Measurements from ENCODE around the gene TBC1D2. TPM values are rescaled to one million over a fixed set of nuclear protein-coding genes. Genes with fewer than 3 reads are reported as not detected.

The TBC1D2 gene
- total RNA-seq, 1 experiment from 2014 or later: 1.5 TPM

DNA sequence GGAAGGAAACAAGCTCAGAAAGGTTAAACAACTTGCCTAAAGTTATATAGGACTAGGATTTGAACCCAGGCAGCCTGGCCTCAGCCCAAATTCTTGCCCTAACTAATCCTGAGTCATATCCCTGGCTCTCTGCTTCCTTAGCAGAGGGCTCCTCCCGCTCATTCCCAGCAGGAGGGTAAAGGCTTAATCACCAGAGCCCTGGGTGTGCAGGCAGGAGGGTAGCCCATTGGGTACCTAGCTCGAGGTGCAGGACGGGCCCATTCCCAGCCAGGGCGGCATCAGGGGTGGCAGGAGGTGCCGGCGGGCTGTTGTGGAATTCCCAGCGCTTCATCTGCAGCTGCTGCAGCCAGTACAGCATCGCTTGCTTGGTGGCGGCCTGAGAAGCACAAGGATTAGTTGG, 3.9 kb downstream of the TBC1D2 start:
- in situ Hi-C loops (cut with HindIII; ENCODE audit: low pct_unique_long_range_greater_than_20kb, low sequenced_read_pairs): no loop called here
- DNase-seq (ENCODE audit: low read depth, low spot score): no peak

DNA sequence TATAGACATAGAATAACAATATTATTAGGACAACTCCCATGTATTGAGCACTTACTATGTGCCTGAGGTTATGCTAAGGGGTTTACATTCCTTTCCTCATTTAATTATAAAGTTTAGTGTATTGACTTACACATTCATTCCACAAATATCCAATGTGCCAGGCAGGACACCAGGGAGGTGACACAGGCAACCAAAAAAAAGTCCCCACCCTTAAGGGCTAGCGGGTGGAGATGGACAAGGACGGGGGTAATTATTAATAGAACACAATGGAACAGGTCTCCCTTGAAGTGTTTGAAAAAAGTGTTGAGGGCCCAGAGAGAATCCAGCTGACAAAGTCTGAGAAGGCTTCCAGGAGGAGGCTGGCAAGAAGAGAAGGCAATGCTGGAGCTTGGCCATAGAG, 5.7 kb downstream of the TBC1D2 start:
- no peak for DNase-seq (ENCODE audit: low read depth, low spot score)

DNA sequence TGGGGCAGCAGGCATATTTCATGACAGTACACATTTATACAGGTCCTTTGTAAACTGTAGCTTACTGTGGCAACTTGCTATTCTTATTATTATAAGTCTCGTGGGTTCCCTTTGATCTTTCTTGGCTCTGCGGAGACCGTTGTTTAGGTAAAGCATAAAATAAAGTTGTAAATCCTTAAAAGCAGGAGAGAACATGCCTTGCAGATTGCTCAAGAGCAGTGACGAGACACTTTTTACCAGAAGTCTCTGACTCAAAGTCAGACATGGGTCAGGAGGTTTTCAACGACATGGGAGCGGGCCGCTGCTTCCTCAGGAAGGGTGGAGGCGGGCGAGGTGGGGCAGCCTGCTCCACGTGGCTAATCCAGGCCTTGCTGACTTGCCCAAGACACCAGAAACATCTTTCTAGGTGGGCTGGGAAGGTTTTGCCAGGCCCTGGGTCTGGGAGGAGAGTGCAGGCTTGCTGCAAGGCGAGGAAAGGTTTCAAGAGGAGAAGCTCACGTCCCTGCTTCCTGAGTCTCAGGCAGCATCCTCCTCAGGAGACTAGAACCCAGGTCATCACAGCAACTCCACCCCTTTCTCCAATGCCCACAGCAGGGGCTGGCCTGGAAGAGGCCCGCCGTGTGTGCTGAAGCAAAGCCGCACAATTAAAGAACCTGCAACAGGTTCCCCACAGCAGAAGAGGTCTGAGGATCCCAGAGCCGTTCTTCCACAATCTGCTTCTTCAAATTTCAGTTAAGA, 6.5 kb downstream of the TBC1D2 start:
- in situ Hi-C loops (cut with HindIII; ENCODE audit: low pct_unique_long_range_greater_than_20kb, low sequenced_read_pairs): no loop called here

More for the DNA sequence above, 5.7 kb downstream of the TBC1D2 start:
- in situ Hi-C loops (cut with HindIII; ENCODE audit: low pct_unique_long_range_greater_than_20kb, low sequenced_read_pairs): no loop called here

DNA sequence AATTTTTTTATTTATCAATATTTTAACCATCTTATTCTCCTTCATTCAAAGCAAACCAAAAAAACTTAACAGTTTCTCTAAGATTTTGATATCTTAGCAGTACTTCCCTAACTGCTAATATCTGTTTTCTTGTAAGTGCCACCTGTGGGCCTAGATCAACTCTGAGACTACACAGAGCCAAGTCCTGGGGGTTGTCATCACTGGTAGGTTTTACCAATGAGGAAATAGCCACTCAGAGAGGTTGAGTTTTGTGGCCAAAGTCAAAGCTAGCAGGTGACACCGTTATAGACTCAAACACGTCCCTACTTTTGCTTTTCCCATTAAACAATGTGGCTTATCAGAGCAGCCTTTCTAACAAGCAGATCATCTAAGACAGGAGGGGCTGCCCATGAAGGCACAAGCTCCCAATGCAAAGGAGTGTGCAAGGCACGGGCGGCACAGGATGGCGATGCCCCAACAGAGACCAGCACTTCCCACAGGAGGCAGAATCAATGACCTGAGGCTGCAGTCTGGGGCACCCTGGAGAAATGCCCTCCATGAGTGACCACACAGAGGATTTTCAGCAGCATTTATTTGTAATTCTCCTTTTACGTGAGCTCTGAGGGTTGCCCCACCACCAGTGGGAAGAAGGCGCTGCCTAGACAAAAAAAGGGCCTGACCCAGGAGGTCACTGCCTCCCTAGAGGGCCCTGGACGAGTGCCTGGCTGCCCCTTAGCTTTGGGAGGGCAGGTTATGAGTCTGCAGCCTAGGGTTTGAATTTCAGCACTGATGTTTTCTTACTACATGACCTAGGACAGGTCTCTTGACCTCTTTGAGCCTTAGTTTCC, 7.4 kb downstream of the TBC1D2 start:
- no peak for DNase-seq (ENCODE audit: low read depth, low spot score)
- in situ Hi-C loops (cut with HindIII; ENCODE audit: low pct_unique_long_range_greater_than_20kb, low sequenced_read_pairs): no loop called here

More for the DNA sequence above, 6.5 kb downstream of the TBC1D2 start:
- DNase-seq (ENCODE audit: low read depth, low spot score): peak; percentile 51

DNA sequence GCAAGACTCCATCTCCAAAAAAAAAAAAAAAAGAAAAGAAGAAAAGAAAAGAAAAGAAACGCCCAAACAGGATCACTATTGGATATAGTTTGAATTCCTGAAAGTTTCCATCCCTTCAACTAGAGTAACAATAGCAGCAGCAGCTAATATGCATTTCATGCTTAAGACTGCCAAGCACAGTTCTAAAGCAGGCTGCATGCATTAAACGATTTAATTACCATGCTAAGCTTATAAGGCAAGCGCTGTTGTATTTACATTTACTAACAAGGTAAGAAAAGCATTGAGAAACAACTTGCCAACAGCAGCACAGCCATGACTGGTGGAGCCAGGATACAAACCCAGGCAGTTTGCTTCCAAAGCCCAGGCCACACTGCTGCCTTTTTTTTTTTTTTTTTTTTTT, 13.0 kb downstream of the TBC1D2 start:
- in situ Hi-C loops (cut with HindIII; ENCODE audit: low pct_unique_long_range_greater_than_20kb, low sequenced_read_pairs): no loop called here
- DNase-seq (ENCODE audit: low read depth, low spot score): no peak

DNA sequence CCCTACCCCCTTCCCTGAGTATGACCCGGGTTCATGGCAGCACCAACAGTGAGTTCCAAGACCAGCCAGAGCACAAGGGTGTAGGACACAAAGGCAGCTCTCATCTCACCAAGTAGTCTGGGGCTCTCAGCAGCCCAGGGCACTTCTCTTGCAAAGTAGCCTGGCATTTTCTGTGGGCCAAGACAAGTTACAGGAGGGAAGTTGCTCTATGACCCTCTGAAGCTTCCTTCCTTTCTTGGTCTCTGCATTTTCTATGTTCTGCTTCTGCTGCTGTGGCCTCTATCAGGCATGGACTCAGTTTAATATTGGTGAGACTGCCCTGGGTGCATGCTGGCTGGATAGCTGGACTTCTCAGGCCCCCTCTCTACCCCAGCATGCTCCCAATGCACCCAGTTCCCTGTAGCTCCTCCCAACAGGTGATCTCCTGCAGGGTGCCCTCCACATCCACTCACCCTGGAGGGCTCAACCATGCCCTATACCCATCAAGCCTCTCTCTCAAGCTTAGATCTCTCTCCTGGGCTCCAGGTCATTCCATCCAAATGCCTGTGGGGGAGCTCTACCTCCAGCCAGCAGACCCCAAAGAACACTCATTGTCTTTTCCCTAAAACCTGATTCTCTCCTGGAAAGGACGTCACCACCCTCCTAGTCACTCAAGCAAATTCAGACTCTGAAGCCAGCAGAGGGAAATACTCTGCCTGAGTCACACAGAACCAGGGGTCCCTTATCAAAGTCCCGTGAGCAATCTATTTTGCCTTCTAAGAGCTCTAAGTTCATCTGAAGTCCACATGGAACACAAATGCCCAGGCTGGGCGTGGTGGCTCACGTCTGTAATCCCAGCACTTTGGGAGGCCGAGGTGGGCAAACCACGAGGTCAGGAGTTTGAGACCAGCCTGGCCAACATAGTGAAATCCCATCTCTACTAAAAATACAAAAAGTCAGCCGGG, 13.8 kb downstream of the TBC1D2 start:
- in situ Hi-C loops (cut with HindIII; ENCODE audit: low pct_unique_long_range_greater_than_20kb, low sequenced_read_pairs): no loop called here
- no peak for DNase-seq (ENCODE audit: low read depth, low spot score)

DNA sequence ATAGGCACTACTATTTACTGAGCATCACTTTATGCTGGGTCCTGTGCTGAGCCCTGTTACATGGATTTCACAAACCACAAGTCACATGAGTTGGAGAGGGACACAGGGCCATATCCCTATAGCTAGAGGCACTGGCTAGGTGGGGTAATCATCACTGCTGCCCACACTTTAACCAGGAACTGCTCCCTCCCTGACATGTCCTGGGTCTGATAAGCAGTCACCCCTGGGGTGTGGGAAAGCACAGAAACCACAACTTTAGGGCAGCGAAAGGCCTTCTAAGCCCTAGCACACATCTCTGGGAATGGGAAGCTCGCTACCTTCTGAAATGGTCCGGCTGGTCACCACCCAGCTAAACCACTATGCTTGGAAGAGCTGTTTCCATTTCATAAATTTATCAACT, 15.0 kb downstream of the TBC1D2 start:
- DNase-seq (ENCODE audit: low read depth, low spot score): no peak
- in situ Hi-C loops (cut with HindIII; ENCODE audit: low pct_unique_long_range_greater_than_20kb, low sequenced_read_pairs): no loop called here

DNA sequence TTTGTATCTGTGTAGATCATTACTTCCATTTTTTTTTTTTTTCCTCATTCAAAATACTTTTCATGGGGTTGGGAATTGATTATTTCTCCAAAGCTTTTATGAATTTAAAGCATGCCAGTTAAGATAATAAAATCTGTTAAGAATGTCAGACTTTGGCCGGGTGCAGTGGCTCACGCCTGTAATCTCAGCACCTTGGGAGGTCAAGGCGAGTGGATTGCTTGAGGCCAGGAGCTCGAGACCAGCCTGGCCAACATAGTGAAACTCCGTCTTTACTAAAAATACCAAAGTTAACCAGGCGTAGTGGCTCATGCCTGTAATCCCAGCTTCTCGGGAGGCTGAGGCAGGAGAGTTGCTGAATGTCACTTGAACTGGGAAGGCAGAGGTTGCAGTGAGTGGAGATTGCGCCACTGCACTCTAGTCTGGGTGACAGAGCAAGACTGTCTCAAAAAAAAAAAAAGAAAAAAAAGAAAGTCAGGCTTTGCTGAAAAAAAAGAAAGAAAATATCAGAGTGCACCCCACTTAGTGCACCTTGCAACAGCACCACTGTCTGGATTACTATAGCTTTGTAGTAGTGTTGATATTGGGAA, 18.5 kb downstream of the TBC1D2 start:
- DNase-seq (ENCODE audit: low read depth, low spot score): no peak
- in situ Hi-C loops (cut with HindIII; ENCODE audit: low pct_unique_long_range_greater_than_20kb, low sequenced_read_pairs): no loop called here

DNA sequence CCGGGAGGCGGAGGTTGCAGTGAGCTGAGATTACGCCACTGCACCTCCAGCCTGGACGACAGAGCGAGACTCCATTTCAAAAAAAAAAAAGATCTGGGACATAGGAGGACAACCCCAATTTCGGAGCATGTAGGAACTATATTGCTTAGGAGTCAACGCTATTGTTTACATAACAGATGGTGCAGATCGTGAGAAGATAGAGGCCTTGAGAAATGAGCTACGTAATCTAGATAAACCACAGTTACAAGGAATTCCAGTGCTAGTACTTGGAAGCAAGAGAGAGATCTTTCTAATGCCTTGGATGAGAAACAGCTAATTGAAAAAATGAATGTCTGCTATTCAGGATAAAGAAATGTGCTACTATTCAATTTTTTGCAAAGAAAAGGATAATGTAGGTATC, 20.3 kb downstream of the TBC1D2 start:
- in situ Hi-C loops (cut with HindIII; ENCODE audit: low pct_unique_long_range_greater_than_20kb, low sequenced_read_pairs): no loop called here
- no peak for DNase-seq (ENCODE audit: low read depth, low spot score)

DNA sequence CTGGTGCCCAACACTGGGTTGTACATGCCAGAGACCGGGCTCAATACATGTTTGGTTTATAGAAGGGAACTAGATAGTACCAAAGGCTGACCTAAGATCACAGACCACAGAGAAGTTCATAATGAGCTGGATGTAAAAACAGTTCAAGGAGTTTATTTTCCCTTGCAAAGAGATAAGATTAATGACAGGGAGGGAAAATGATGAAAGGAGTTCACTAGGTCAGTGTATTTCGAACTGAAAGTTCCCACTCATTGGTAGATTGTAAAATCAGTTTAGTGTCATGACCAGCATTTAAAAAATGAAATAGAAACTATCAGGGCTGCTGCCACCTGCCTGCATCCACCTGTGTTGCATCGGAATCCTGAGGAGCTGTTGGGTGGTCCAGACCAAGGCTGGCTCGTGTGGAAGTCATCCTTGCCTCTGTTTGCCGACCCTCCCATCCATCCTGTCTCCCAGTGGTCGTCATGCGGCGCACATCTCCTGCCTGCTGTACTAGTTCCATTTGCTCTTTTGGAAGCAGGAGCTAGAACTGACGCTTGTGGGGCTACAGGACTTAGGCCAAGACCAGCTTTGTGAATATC, 21.1 kb downstream of the TBC1D2 start:
- DNase-seq (ENCODE audit: low read depth, low spot score): no peak
- in situ Hi-C loops (cut with HindIII; ENCODE audit: low pct_unique_long_range_greater_than_20kb, low sequenced_read_pairs): no loop called here

DNA sequence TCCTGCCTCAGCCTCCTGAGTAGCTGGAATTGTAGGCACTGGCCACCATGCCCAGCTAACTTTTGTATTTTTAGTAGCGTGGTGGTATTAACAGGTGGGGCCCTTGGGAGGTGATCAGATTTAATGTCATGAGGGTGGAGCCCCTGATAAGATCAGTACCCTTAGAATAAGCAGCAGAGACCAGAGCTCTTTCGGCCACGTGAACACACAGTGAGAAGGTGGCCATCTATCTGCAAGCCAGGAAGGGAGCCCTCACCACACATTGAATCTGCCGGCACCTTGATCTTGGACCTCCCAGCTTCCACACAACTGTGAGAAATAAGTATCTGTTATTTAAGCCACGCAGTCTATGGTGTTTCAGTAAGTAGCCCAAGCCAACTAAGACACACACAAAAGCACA, 22.5 kb downstream of the TBC1D2 start:
- DNase-seq (ENCODE audit: low read depth, low spot score): no peak
- in situ Hi-C loops (cut with HindIII; ENCODE audit: low pct_unique_long_range_greater_than_20kb, low sequenced_read_pairs): no loop called here

DNA sequence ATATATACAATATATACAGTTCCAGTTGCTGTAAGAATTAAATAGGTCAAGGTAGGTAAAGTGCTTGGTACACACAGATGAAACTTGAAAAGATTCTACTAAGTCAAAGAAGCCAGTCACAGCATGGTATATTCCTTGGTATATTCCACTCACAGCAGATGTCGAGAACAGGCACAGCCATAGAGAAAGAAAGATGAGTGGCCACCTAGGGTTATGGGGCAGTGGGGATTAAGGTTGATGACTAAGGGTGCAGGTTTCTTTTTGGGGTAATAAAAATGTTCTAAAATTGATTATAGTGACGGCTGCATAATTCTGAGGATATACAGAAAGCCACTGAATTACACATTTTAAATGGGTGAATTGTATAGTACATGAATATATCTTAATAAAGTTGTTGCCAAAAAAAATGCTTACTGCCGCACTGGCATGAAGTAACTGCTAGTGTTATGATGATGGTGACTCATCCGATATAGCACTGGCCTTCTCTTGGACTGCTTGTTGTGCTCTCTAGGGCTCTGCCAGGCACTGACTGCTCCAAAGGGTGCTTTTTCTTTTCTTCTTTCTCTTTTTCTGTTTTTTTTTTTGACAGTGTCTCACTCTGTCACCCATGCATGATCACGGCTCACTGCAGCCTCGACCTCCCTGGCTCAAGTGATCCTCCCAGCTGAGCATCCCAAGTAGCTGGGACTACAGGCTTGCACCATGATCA, 23.5 kb downstream of the TBC1D2 start:
- no peak for DNase-seq (ENCODE audit: low read depth, low spot score)
- in situ Hi-C loops (cut with HindIII; ENCODE audit: low pct_unique_long_range_greater_than_20kb, low sequenced_read_pairs): no loop called here

DNA sequence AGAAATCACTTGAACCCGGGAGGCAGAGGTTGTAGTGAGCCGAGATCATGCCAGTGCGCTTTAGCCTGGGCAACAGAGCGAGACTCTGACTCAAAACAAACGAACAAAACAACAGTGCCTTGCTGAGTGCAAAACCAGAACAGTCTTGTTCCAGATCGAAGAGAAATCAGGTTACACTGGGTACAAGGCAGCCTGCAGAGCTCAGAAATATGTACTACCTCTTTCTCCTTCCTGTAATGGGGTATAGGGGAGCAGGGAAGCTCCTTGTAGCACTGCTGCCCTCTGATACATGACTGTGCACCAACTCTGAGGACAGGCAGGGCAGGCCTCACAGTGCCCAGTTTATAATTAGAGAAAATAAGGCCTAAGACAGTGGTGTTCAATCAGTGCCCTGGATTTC, 24.7 kb downstream of the TBC1D2 start:
- DNase-seq (ENCODE audit: low read depth, low spot score): no peak
- in situ Hi-C loops (cut with HindIII; ENCODE audit: low pct_unique_long_range_greater_than_20kb, low sequenced_read_pairs): no loop called here

DNA sequence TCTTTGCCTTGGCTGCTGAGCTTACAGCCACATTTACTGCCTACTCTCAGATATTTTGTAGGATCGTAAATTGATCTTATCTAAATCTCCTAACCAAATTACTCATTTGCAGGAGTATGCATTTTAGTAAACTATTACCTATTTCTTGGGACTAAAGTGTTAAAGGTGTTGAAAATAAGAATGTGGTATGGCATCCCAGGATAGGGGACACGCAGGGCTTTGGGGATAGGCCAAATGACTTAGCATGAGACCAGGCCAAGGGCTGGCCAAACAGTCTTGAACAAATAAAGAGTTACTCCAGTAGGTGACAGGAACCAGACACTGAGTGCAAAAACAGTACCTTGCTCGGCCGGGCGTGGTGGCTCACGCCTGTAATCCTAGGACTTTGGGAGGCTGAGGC, 25.1 kb downstream of the TBC1D2 start:
- no peak for DNase-seq (ENCODE audit: low read depth, low spot score)
- in situ Hi-C loops (cut with HindIII; ENCODE audit: low pct_unique_long_range_greater_than_20kb, low sequenced_read_pairs): no loop called here

DNA sequence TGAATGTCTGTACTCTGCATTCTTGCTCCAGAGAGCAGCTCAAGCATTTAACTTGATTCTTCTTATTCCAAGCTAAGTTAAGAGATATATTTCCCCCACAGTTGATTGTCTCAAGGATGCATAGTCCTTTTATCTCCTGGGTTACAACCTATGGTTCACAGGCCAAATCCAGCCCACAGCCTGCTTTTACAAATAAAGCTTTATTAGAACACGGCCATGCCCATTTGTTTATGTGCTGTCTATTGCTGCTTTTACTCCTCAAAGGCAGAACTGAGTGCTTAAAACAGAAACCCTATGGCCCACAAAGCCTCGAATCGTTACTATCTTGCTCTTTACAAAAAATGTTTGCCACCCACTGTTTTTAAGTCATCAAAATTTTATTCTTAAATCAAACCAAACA, 25.8 kb downstream of the TBC1D2 start:
- in situ Hi-C loops (cut with HindIII; ENCODE audit: low pct_unique_long_range_greater_than_20kb, low sequenced_read_pairs): no loop called here

DNA sequence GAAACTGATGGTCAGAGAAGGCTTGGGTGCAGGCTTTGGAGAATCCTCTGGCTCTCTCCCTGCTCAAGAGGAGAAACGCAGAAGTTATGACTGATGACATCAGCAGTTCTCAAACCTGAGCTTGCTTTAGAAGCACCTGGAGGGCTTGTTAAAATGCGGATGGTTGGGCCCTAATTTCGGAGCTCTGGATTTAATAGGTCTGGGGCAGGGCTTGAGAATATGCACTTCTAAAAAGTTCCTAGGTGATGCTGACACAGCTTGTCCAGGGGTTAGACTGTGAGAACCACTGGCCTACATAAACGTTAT, 26.4 kb downstream of the TBC1D2 start:
- DNase-seq (ENCODE audit: low read depth, low spot score): no peak
- in situ Hi-C loops (cut with HindIII; ENCODE audit: low pct_unique_long_range_greater_than_20kb, low sequenced_read_pairs): no loop called here

More for the DNA sequence above, 25.8 kb downstream of the TBC1D2 start:
- DNase-seq (ENCODE audit: low read depth, low spot score): no peak

Data from SK-MEL-5 (cell line).